ENCODE results near the gene MLIP. TPM values are rescaled to one million over a fixed set of nuclear protein-coding genes. Genes with fewer than 3 reads are reported as not detected.

The MLIP gene
- total RNA-seq, 2 experiments from 2014 or later = not detected

- Mint-ChIP-seq H3K27ac (no peak overlapping the region), H3K9me3 (peaks cover 2% of the 10 kb centered on the region), H3K27me3 (no peaks in the 10 kb centered on the region), H3K4me3 (no peak overlapping the region), H3K4me1 (ENCODE audit: low read depth) (no peaks in the 10 kb centered on the region), H3K36me3 (ENCODE audit: low read depth) (no peaks in the 10 kb centered on the region)
- DNase-seq (no peak), ATAC-seq (no peak)
- intact Hi-C loops (cut with micrococcal nuclease) = no loop called here
- CTCF ChIA-PET = no interaction called here
- TF ChIP-seq CTCF (IDR thresholded peaks at IDR 0.05) = no peak
- POLR2A ChIA-PET = interaction anchor here (0.6 to 1.1 kb wide), 2 partner anchors 12 to 13 kb away, joined by 3 to 5 read pairs; no protein-coding TSS in a partner anchor
Observed at GRCh38 chr6:54135665-54136369, 24.6 kb downstream of the MLIP start.

GRCh38 chr6:54138795-54139194 is 27.6 kb downstream of the MLIP start:
- ATAC-seq (no peak), DNase-seq (no peak)
- H3K9me3 Mint-ChIP-seq = peaks cover 2% of the 10 kb centered on the region
- intact Hi-C loops (cut with micrococcal nuclease) = no loop called here
- no peak overlapping the region for H3K27ac Mint-ChIP-seq
- H3K4me3 Mint-ChIP-seq = no peak overlapping the region
- POLR2A ChIA-PET = no interaction called here
- H3K36me3 Mint-ChIP-seq (ENCODE audit: low read depth) = no peaks in the 10 kb centered on the region
- CTCF ChIA-PET = no interaction called here
- H3K27me3 Mint-ChIP-seq = no peaks in the 10 kb centered on the region
- TF ChIP-seq CTCF (IDR thresholded peaks at IDR 0.05) = no peak
- no peaks in the 10 kb centered on the region for H3K4me1 Mint-ChIP-seq (ENCODE audit: low read depth)

GRCh38 chr6:54140811-54141210 is 29.6 kb downstream of the MLIP start:
- peaks cover 2% of the 10 kb centered on the region for H3K9me3 Mint-ChIP-seq
- H3K27ac Mint-ChIP-seq = no peak overlapping the region
- POLR2A ChIA-PET = no interaction called here
- H3K4me3 Mint-ChIP-seq = no peak overlapping the region
- CTCF ChIA-PET = no interaction called here
- intact Hi-C loops (cut with micrococcal nuclease) = no loop called here
- ATAC-seq (no peak), DNase-seq (no peak)
- no peaks in the 10 kb centered on the region for H3K27me3 Mint-ChIP-seq
- no peak for TF ChIP-seq CTCF (IDR thresholded peaks at IDR 0.05)
- no peaks in the 10 kb centered on the region for H3K4me1 Mint-ChIP-seq (ENCODE audit: low read depth)
- H3K36me3 Mint-ChIP-seq (ENCODE audit: low read depth) = no peaks in the 10 kb centered on the region

- Mint-ChIP-seq H3K36me3 (ENCODE audit: low read depth) (no peaks in the 10 kb centered on the region), H3K4me1 (ENCODE audit: low read depth) (no peaks in the 10 kb centered on the region), H3K27me3 (no peaks in the 10 kb centered on the region), H3K9me3 (no peaks in the 10 kb centered on the region), H3K4me3 (no peak overlapping the region), H3K27ac (no peak overlapping the region)
- ATAC-seq (no peak), DNase-seq (no peak)
- no peak for TF ChIP-seq CTCF (IDR thresholded peaks at IDR 0.05)
- ChIA-PET CTCF (no interaction called here), POLR2A (no interaction called here)
- intact Hi-C loops (cut with micrococcal nuclease) = no loop called here
Observed at GRCh38 chr6:54142889-54143519, 31.8 kb downstream of the MLIP start.

- ATAC-seq (no peak), DNase-seq (no peak)
- no peaks in the 10 kb centered on the region for H3K9me3 Mint-ChIP-seq
- no peaks in the 10 kb centered on the region for H3K4me1 Mint-ChIP-seq (ENCODE audit: low read depth)
- intact Hi-C loops (cut with micrococcal nuclease) = no loop called here
- H3K27me3 Mint-ChIP-seq = no peaks in the 10 kb centered on the region
- no peaks in the 10 kb centered on the region for H3K36me3 Mint-ChIP-seq (ENCODE audit: low read depth)
- no peak overlapping the region for H3K4me3 Mint-ChIP-seq
- ChIA-PET CTCF (interaction anchor here (1.2 kb wide), 1 partner anchor 11 kb away, joined by 3 read pairs; no protein-coding TSS in a partner anchor), POLR2A (no interaction called here)
- H3K27ac Mint-ChIP-seq = no peak overlapping the region
- TF ChIP-seq CTCF (IDR thresholded peaks at IDR 0.05) = no peak
Observed at GRCh38 chr6:54151861-54152260, 40.6 kb downstream of the MLIP start.

All from activated CD8-positive, alpha-beta T cell treated with anti-CD3 and anti-CD28 coated beads for 36 hours (primary cell).